IMR-90 (cell line): ENCODE results near the gene CROCC. TPM values are rescaled to one million over a fixed set of nuclear protein-coding genes. Genes with fewer than 3 reads are reported as not detected.

Experiments used
- ATAC-seq: fragments of 200-7000 bp; cut with Tn5 transposase; 2 replicates; pipeline ENCODE4 v1.9.1; 2020; ENCODE audit warnings: low read depth, mild to moderate bottlenecking, moderate library complexity
- BruUV-seq: library from RNA; stranded (reverse); fragments of 400-500 nt; replicated peaks from 2 replicates; lab custom pipeline; 2021; lab: Mats Ljungman, UMichigan
- CTCF ChIA-PET: fragments of 300-600 bp; formaldehyde crosslinking; extraction: SDS; loops from one replicate; lab custom pipeline; 2021; ENCODE audit warnings: antibody characterized with exemption; lab: Yijun Ruan, JAX
- POLR2A ChIA-PET: fragments of 300-600 bp; sonication (Branson Sonifier 250); formaldehyde crosslinking; loops from one replicate; lab custom pipeline; 2022; ENCODE audit warnings: antibody characterized with exemption; ENCODE audit not compliant: unreplicated experiment; lab: Charles Lee
- DNase-seq: peaks from one replicate; pipeline ENCODE4 v3.0.0; 2013
- H2AFZ ChIP-seq: replicated peaks from 2 replicates; pipeline ENCODE3; 2013; ENCODE audit warnings: low read length, mild to moderate bottlenecking; ENCODE audit not compliant: poor library complexity
- H2AK5ac ChIP-seq: 2 replicates; pipeline ENCODE4 v1.6.1; 2013; ENCODE audit warnings: low read depth, low read length, inconsistent platforms
- H2AK9ac ChIP-seq: replicated peaks from 2 replicates; pipeline ENCODE3; 2013; ENCODE audit warnings: mild to moderate bottlenecking, low read depth, low read length, moderate library complexity; ENCODE audit not compliant: poor library complexity
- H2BK120ac ChIP-seq: 2 replicates; pipeline ENCODE4 v1.6.1; 2013; ENCODE audit warnings: low read depth, low read length, inconsistent platforms
- H2BK15ac ChIP-seq: 3 replicates; pipeline ENCODE4 v1.6.1; 2013; ENCODE audit warnings: low read depth, low read length, inconsistent platforms
- H2BK20ac ChIP-seq: 2 replicates; pipeline ENCODE4 v1.6.1; 2013; ENCODE audit warnings: low read depth, mild to moderate bottlenecking, inconsistent platforms, low read length, moderate library complexity
- H2BK5ac ChIP-seq: 2 replicates; pipeline ENCODE4 v1.6.1; 2013; ENCODE audit warnings: mild to moderate bottlenecking, low read depth, low read length, inconsistent platforms; ENCODE audit not compliant: poor library complexity, severe bottlenecking
- H3K14ac ChIP-seq: replicated peaks from 2 replicates; pipeline ENCODE4 v1.6.1; 2013; ENCODE audit warnings: low read depth, low read length, inconsistent platforms
- H3K18ac ChIP-seq: 2 replicates; pipeline ENCODE4 v1.6.1; 2013; ENCODE audit warnings: low read depth, low read length, control low read depth
- H3K23ac ChIP-seq: 2 replicates; pipeline ENCODE4 v1.6.1; 2013; ENCODE audit warnings: low read depth, low read length, inconsistent platforms
- H3K27ac ChIP-seq: 2 replicates; pipeline ENCODE4 v1.5.1; 2013; ENCODE audit warnings: mild to moderate bottlenecking, control low read depth, low read length; ENCODE audit not compliant: insufficient read depth
- H3K27me3 ChIP-seq: 2 replicates; pipeline ENCODE4 v1.6.1; 2013; ENCODE audit warnings: low read length; ENCODE audit not compliant: control insufficient read depth, insufficient read depth
- H3K36me3 ChIP-seq: 2 replicates; pipeline ENCODE4 v1.6.1; 2013; ENCODE audit warnings: low read length, mixed read lengths; ENCODE audit not compliant: control insufficient read depth, insufficient read depth
- H3K4ac ChIP-seq: 2 replicates; pipeline ENCODE4 v1.6.1; 2013; ENCODE audit warnings: low read depth, low read length, inconsistent platforms
- H3K4me1 ChIP-seq: 2 replicates; pipeline ENCODE4 v1.6.1; 2013; ENCODE audit warnings: low read length, mixed read lengths; ENCODE audit not compliant: control insufficient read depth, insufficient read depth
- H3K4me2 ChIP-seq: 2 replicates; pipeline ENCODE4 v1.6.1; 2013; ENCODE audit warnings: low read depth, mild to moderate bottlenecking, control low read depth, low read length, moderate library complexity
- H3K4me3 ChIP-seq: 2 replicates; pipeline ENCODE4 v1.5.1; 2013; ENCODE audit warnings: low read depth, mild to moderate bottlenecking, control low read depth, low read length, moderate library complexity; ENCODE audit not compliant: insufficient read depth
- H3K56ac ChIP-seq: 2 replicates; pipeline ENCODE4 v1.6.1; 2013; ENCODE audit warnings: low read length, inconsistent platforms; ENCODE audit not compliant: insufficient read depth; ENCODE audit errors: extremely low read depth
- H3K79me1 ChIP-seq, 2 experiments: 2 replicates each; pipeline ENCODE4 v1.6.1; 2013; ENCODE audit warnings: low read length in 2 of 2, inconsistent platforms in 1 of 2, low read depth in 1 of 2
- H3K9ac ChIP-seq: 2 replicates; pipeline ENCODE4 v1.6.1; 2013; ENCODE audit warnings: low read depth, low read length, control low read depth
- H3K9me1 ChIP-seq: 2 replicates; pipeline ENCODE4 v1.6.1; 2013; ENCODE audit warnings: low read length, inconsistent platforms; ENCODE audit not compliant: insufficient read depth
- H3K9me3 ChIP-seq: 2 replicates; pipeline ENCODE4 v1.6.1; 2013; ENCODE audit warnings: low read length; ENCODE audit not compliant: control insufficient read depth, insufficient read depth
- H4K20me1 ChIP-seq: 2 replicates; pipeline ENCODE4 v1.6.1; 2013; ENCODE audit warnings: low read length, inconsistent platforms; ENCODE audit not compliant: insufficient read depth
- H4K5ac ChIP-seq: 2 replicates; pipeline ENCODE4 v1.6.1; 2013; ENCODE audit warnings: mild to moderate bottlenecking, low read depth, low read length, control low read depth
- H4K8ac ChIP-seq, 2 experiments: 2 replicates each; pipeline ENCODE4 v1.6.1; 2013; ENCODE audit warnings: low read depth in 2 of 2, low read length in 2 of 2, control low read depth in 1 of 2, inconsistent platforms in 1 of 2
- H4K91ac ChIP-seq: 2 replicates; pipeline ENCODE4 v1.6.1; 2013; ENCODE audit warnings: low read depth, low read length, inconsistent platforms; ENCODE audit not compliant: insufficient read depth
- BHLHE40 ChIP-seq: fragments of 150-350 bp; IDR thresholded peaks from 2 replicates; pipeline ENCODE4 v1.6.1; 2016; ENCODE audit warnings: mild to moderate bottlenecking, low read depth, low read length
- CEBPB ChIP-seq: IDR thresholded peaks from 2 replicates; pipeline ENCODE4 v1.6.1; 2012; ENCODE audit warnings: low read depth, low read length, improper control_type of control experiment
- CHD1 ChIP-seq: IDR thresholded peaks from 2 replicates; pipeline ENCODE4 v1.6.1; 2012; ENCODE audit warnings: low read depth, low read length, improper control_type of control experiment
- CTCF ChIP-seq: conservative IDR thresholded peaks from 2 replicates; pipeline ENCODE4 v1.5.1; 2012; ENCODE audit warnings: mild to moderate bottlenecking, low read depth, low read length, improper control_type of control experiment
- ELK1 ChIP-seq: fragments of 150-350 bp; IDR thresholded peaks from 2 replicates; pipeline ENCODE4 v1.6.1; 2016; ENCODE audit warnings: low read depth, mild to moderate bottlenecking, low read length, moderate library complexity, borderline replicate concordance
- FOS ChIP-seq: fragments of 150-350 bp; IDR thresholded peaks from 2 replicates; pipeline ENCODE4 v1.6.1; 2016; ENCODE audit warnings: low read depth, low read length
- MAFK ChIP-seq: IDR thresholded peaks from 2 replicates; pipeline ENCODE4 v1.6.1; 2012; ENCODE audit warnings: low read depth, low read length, improper control_type of control experiment
- MAZ ChIP-seq: IDR thresholded peaks from 2 replicates; pipeline ENCODE4 v1.6.1; 2012; ENCODE audit warnings: low read depth, mild to moderate bottlenecking, low read length, improper control_type of control experiment, moderate library complexity, borderline replicate concordance
- MXI1 ChIP-seq: IDR thresholded peaks from 2 replicates; pipeline ENCODE4 v1.6.1; 2012; ENCODE audit warnings: low read depth, mild to moderate bottlenecking, low read length, moderate library complexity, borderline replicate concordance
- NFE2L2 ChIP-seq: fragments of 150-350 bp; IDR thresholded peaks from 2 replicates; pipeline ENCODE4 v1.6.1; 2016; ENCODE audit warnings: low read depth, mild to moderate bottlenecking, low read length
- POLR2A ChIP-seq: IDR thresholded peaks from 2 replicates; pipeline ENCODE4 v1.6.1; 2012; ENCODE audit warnings: mild to moderate bottlenecking, low read depth, low read length
- RAD21 ChIP-seq: IDR thresholded peaks from 2 replicates; pipeline ENCODE4 v1.6.1; 2012; ENCODE audit warnings: low read length, improper control_type of control experiment
- RCOR1 ChIP-seq: IDR thresholded peaks from 2 replicates; pipeline ENCODE4 v1.6.1; 2012; ENCODE audit warnings: mild to moderate bottlenecking, low read length, improper control_type of control experiment; ENCODE audit not compliant: insufficient replicate concordance
- RFX5 ChIP-seq: IDR thresholded peaks from 2 replicates; pipeline ENCODE4 v1.8.0; 2012; ENCODE audit warnings: low read depth, mild to moderate bottlenecking, low read length, moderate library complexity
- SMC3 ChIP-seq: fragments of 150-350 bp; IDR thresholded peaks from 2 replicates; pipeline ENCODE4 v1.6.1; 2016; ENCODE audit warnings: low read depth, mild to moderate bottlenecking, antibody characterized with exemption, low read length, moderate library complexity
- USF2 ChIP-seq: fragments of 150-350 bp; IDR thresholded peaks from 2 replicates; pipeline ENCODE4 v1.6.1; 2017; ENCODE audit warnings: mild to moderate bottlenecking, antibody characterized with exemption, low read length, low read depth
- WGBS, 2 experiments: methylation state at CpG; one replicate each; pipeline versions ENCODE4 v1.1.5 to v1.1.7; 2013; ENCODE audit warnings: missing lambda C conversion rate in 2 of 2; ENCODE audit not compliant: insufficient read length in 1 of 2; ENCODE audit errors: extremely low coverage in 2 of 2; 5-methylcytosine and 5-hydroxymethylcytosine counted together
- dilution Hi-C: fragments of 300-500 bp; cut with HindIII; formaldehyde crosslinking; loops from one replicate; pipeline ENCODE4 v1.14.3; 2018; ENCODE audit warnings: low sequenced_read_pairs; ENCODE audit not compliant: unreplicated experiment
- in situ Hi-C: fragments of 300-500 bp; cut with MboI; formaldehyde crosslinking; loops from 3 replicates; pipeline ENCODE4 v1.14.3; 2019; ENCODE audit warnings: low sequenced_read_pairs, inconsistent platforms, mixed read lengths
- intact Hi-C: fragments of 100-400 bp; cut with micrococcal nuclease; formaldehyde crosslinking; loops from 2 replicates; pipeline ENCODE4 v1.10.0; 2022
- polyA plus RNA-seq, 3 experiments: library from polyadenylated mRNA; depleted of rRNA; stranded (reverse); fragments of >200 nt; gene quantifications; 2 replicates each; pipeline ENCODE4 v1.2.3, GENCODE V29; 2012; ENCODE audit warnings: low replicate concordance in 1 of 3
- total RNA-seq: library from RNA; depleted of rRNA; stranded (reverse); fragments of >200 nt; gene quantifications from 2 replicates; pipeline ENCODE4 v1.2.3, GENCODE V29; 2012

Gene CROCC
- total and polyA plus RNA-seq, 2 of the 4 experiments (the other 2 are of a cell fraction): 7.5 to 13.7 TPM

- in situ Hi-C loops: no loop called here
- Histone ChIP-seq H3K4ac (no peak overlapping the region), H2AFZ (no peak overlapping the region), H3K27me3 (no peaks in the 10 kb centered on the region; the same call in 1 of the 2 replicates), H3K79me1 (no peaks in the 10 kb centered on the region; a peak in 1 of 4 replicates), H3K9ac (no peak overlapping the region), H2AK5ac (no peak overlapping the region), H3K56ac (no peak overlapping the region), H3K27ac (no peak overlapping the region), H4K91ac (no peak overlapping the region), H3K36me3 (no peaks in the 10 kb centered on the region; the same call in 1 of the 2 replicates), H3K4me3 (no peak overlapping the region), H3K14ac (no peak overlapping the region), H2BK120ac (no peak overlapping the region), H2BK20ac (no peak overlapping the region), H2BK5ac (no peak overlapping the region), H4K20me1 (no peaks in the 10 kb centered on the region; the same call in 1 of the 2 replicates), H4K8ac (no peak overlapping the region), H3K23ac (no peak overlapping the region), H3K4me2 (no peak overlapping the region), H2AK9ac (no peak overlapping the region), H3K18ac (no peak overlapping the region), H4K5ac (no peak overlapping the region), H3K9me3 (no peaks in the 10 kb centered on the region), H3K4me1 (peaks cover 3% of the 10 kb centered on the region; the same call in 1 of the 2 replicates), H3K9me1 (peaks cover 9% of the 10 kb centered on the region; the same call in 1 of the 2 replicates), H2BK15ac (no peak overlapping the region)
- WGBS, 2 experiments: 38% methylated on average over 5 of the region's 10 CpGs; no CpG with 5 or more reads in 1 of the 2 experiments
- no TSS peak for BruUV-seq
- dilution Hi-C loops: no loop called here
- ATAC-seq (no peak), DNase-seq (no peak)
- ChIA-PET CTCF (interaction anchor here (0.7 kb wide), 1 partner anchor 21 kb away, joined by 3 read pairs; no protein-coding TSS in a partner anchor), POLR2A (interaction anchor here (0.5 kb wide), 1 partner anchor 310 kb away, joined by 5 read pairs; no protein-coding TSS in a partner anchor)
- TF ChIP-seq SMC3 (no peak), USF2 (no peak), CHD1 (no peak), MXI1 (no peak), RCOR1 (no peak), ELK1 (no peak), CEBPB (no peak), RAD21 (no peak), RFX5 (no peak), FOS (no peak), NFE2L2 (no peak), CTCF (no peak), BHLHE40 (no peak), MAZ (no peak), MAFK (no peak), POLR2A (no peak)
- intact Hi-C loops: no loop called here
These were observed 4.9 kb downstream of the CROCC start for GRCh38 chr1:16926491-16927073.
